ENCODE results near the gene ASCC1.

The ASCC1 gene

GRCh38 chr10:72067463-72068125 lies 148.5 kb downstream of the ASCC1 start:
- H3K4me1 Mint-ChIP-seq (ENCODE audit: low read depth): peaks cover 8% of the 10 kb centered on the region
- H3K4me3 Mint-ChIP-seq: no peak overlapping the region
- no peak overlapping the region for H3K27ac Mint-ChIP-seq
- peaks cover 44% of the 10 kb centered on the region for H3K36me3 Mint-ChIP-seq (ENCODE audit: low read depth)
- H3K9me3 Mint-ChIP-seq: no peaks in the 10 kb centered on the region
- no peaks in the 10 kb centered on the region for H3K27me3 Mint-ChIP-seq (ENCODE audit: low read depth)

- Mint-ChIP-seq H3K9me3 (no peaks in the 10 kb centered on the region), H3K36me3 (ENCODE audit: low read depth) (peaks cover 47% of the 10 kb centered on the region), H3K4me1 (ENCODE audit: low read depth) (peaks cover 5% of the 10 kb centered on the region), H3K4me3 (no peak overlapping the region), H3K27me3 (ENCODE audit: low read depth) (no peaks in the 10 kb centered on the region), H3K27ac (no peak overlapping the region)
These were observed 149.5 kb downstream of the ASCC1 start for GRCh38 chr10:72066318-72067284.

- Mint-ChIP-seq H3K9me3 (no peaks in the 10 kb centered on the region), H3K27me3 (ENCODE audit: low read depth) (no peaks in the 10 kb centered on the region), H3K36me3 (ENCODE audit: low read depth) (peaks cover 49% of the 10 kb centered on the region), H3K4me1 (ENCODE audit: low read depth) (peaks cover 2% of the 10 kb centered on the region), H3K4me3 (no peak overlapping the region), H3K27ac (no peak overlapping the region)
These were observed 150.5 kb downstream of the ASCC1 start for GRCh38 chr10:72065439-72066025.

- Mint-ChIP-seq H3K4me1 (ENCODE audit: low read depth) (no peaks in the 10 kb centered on the region), H3K9me3 (no peaks in the 10 kb centered on the region), H3K4me3 (no peak overlapping the region), H3K27me3 (ENCODE audit: low read depth) (no peaks in the 10 kb centered on the region), H3K36me3 (ENCODE audit: low read depth) (peaks cover 46% of the 10 kb centered on the region), H3K27ac (no peak overlapping the region)
These were observed 152.2 kb downstream of the ASCC1 start for GRCh38 chr10:72063703-72064391.

GRCh38 chr10:72062832-72063702 lies 153.0 kb downstream of the ASCC1 start:
- Mint-ChIP-seq H3K9me3 (no peaks in the 10 kb centered on the region), H3K27me3 (ENCODE audit: low read depth) (no peaks in the 10 kb centered on the region), H3K36me3 (ENCODE audit: low read depth) (peaks cover 40% of the 10 kb centered on the region), H3K4me3 (no peak overlapping the region), H3K27ac (no peak overlapping the region), H3K4me1 (ENCODE audit: low read depth) (no peaks in the 10 kb centered on the region)

GRCh38 chr10:72062382-72062781 lies 153.7 kb downstream of the ASCC1 start:
- Mint-ChIP-seq H3K27me3 (ENCODE audit: low read depth) (no peaks in the 10 kb centered on the region), H3K36me3 (ENCODE audit: low read depth) (peaks cover 38% of the 10 kb centered on the region), H3K4me1 (ENCODE audit: low read depth) (no peaks in the 10 kb centered on the region), H3K27ac (no peak overlapping the region), H3K9me3 (no peaks in the 10 kb centered on the region), H3K4me3 (no peak overlapping the region)

GRCh38 chr10:72061930-72062329 lies 154.1 kb downstream of the ASCC1 start:
- Mint-ChIP-seq H3K27ac (no peak overlapping the region), H3K4me3 (no peak overlapping the region), H3K36me3 (ENCODE audit: low read depth) (peaks cover 34% of the 10 kb centered on the region), H3K27me3 (ENCODE audit: low read depth) (no peaks in the 10 kb centered on the region), H3K4me1 (ENCODE audit: low read depth) (no peaks in the 10 kb centered on the region), H3K9me3 (no peaks in the 10 kb centered on the region)

GRCh38 chr10:72061491-72061890 lies 154.6 kb downstream of the ASCC1 start:
- H3K27me3 Mint-ChIP-seq (ENCODE audit: low read depth): no peaks in the 10 kb centered on the region
- no peaks in the 10 kb centered on the region for H3K9me3 Mint-ChIP-seq
- no peak overlapping the region for H3K27ac Mint-ChIP-seq
- no peak overlapping the region for H3K4me3 Mint-ChIP-seq
- no peaks in the 10 kb centered on the region for H3K4me1 Mint-ChIP-seq (ENCODE audit: low read depth)
- peaks cover 33% of the 10 kb centered on the region for H3K36me3 Mint-ChIP-seq (ENCODE audit: low read depth)

- Mint-ChIP-seq H3K27ac (peak overlapping the region; percentile 63), H3K4me1 (ENCODE audit: low read depth) (no peaks in the 10 kb centered on the region), H3K9me3 (no peaks in the 10 kb centered on the region), H3K27me3 (ENCODE audit: low read depth) (no peaks in the 10 kb centered on the region), H3K36me3 (ENCODE audit: low read depth) (peaks cover 28% of the 10 kb centered on the region), H3K4me3 (no peak overlapping the region)
These were observed 155.9 kb downstream of the ASCC1 start for GRCh38 chr10:72059843-72060822.

GRCh38 chr10:72058989-72059842 lies 156.9 kb downstream of the ASCC1 start:
- Mint-ChIP-seq H3K4me3 (no peak overlapping the region), H3K36me3 (ENCODE audit: low read depth) (peaks cover 26% of the 10 kb centered on the region), H3K9me3 (no peaks in the 10 kb centered on the region), H3K27me3 (ENCODE audit: low read depth) (no peaks in the 10 kb centered on the region), H3K27ac (no peak overlapping the region), H3K4me1 (ENCODE audit: low read depth) (peaks cover 3% of the 10 kb centered on the region)

GRCh38 chr10:72058347-72058898 lies 157.7 kb downstream of the ASCC1 start:
- no peaks in the 10 kb centered on the region for H3K9me3 Mint-ChIP-seq
- no peak overlapping the region for H3K4me3 Mint-ChIP-seq
- no peaks in the 10 kb centered on the region for H3K27me3 Mint-ChIP-seq (ENCODE audit: low read depth)
- peaks cover 3% of the 10 kb centered on the region for H3K4me1 Mint-ChIP-seq (ENCODE audit: low read depth)
- H3K27ac Mint-ChIP-seq: no peak overlapping the region
- peaks cover 21% of the 10 kb centered on the region for H3K36me3 Mint-ChIP-seq (ENCODE audit: low read depth)

Data from T-helper 1 cell treated with Interleukin-12 subunit alpha and Interleukin-12 subunit beta and Interleukin-4 antibody, amounts not matched to agents 30 μg/mL and 1 μg/mL, for 36 hours (primary cell).